ENCODE results near the gene JMJD8. TPM values are rescaled to one million over a fixed set of nuclear protein-coding genes. Genes with fewer than 3 reads are reported as not detected.

JMJD8 gene
- total RNA-seq, 2 experiments from 2014 or later: 37.2 to 43.0 TPM

- Mint-ChIP-seq H3K9me3 (no peaks in the 10 kb centered on the region), H3K4me3 (no peak overlapping the region), H3K36me3 (no peaks in the 10 kb centered on the region), H3K4me1 (peaks cover 2% of the 10 kb centered on the region), H3K27me3 (peaks cover 80% of the 10 kb centered on the region), H3K27ac (no peak overlapping the region)
- no peak for DNase-seq
These were observed 22.3 kb upstream of the JMJD8 start for GRCh38 chr16:706189-707061.

- Mint-ChIP-seq H3K36me3 (no peaks in the 10 kb centered on the region), H3K9me3 (no peaks in the 10 kb centered on the region), H3K27me3 (peaks cover 78% of the 10 kb centered on the region), H3K4me3 (no peak within 1 kb of the TSS), H3K27ac (no peak within 1 kb of the TSS), H3K4me1 (peaks cover 2% of the 10 kb centered on the region)
- no peak for DNase-seq
These were observed 21.5 kb upstream of the JMJD8 start, which contains the start of gene FBXL16 for GRCh38 chr16:705431-706188. TSS of gene FBXL16 (minus strand) at chr16:705801. CDS start at chr16:697405, 8,396 bp downstream.

- Mint-ChIP-seq H3K27me3 (peaks cover 70% of the 10 kb centered on the region), H3K4me3 (no peak overlapping the region), H3K27ac (no peak overlapping the region), H3K9me3 (no peaks in the 10 kb centered on the region), H3K36me3 (no peaks in the 10 kb centered on the region), H3K4me1 (peaks cover 2% of the 10 kb centered on the region)
- no peak for DNase-seq
These were observed 20.6 kb upstream of the JMJD8 start for GRCh38 chr16:704552-705380.

- H3K27me3 Mint-ChIP-seq: peaks cover 63% of the 10 kb centered on the region
These were observed 19.9 kb upstream of the JMJD8 start for GRCh38 chr16:704047-704446.

GRCh38 chr16:703406-703805 lies 19.3 kb upstream of the JMJD8 start:
- H3K4me1 Mint-ChIP-seq: peaks cover 4% of the 10 kb centered on the region
- H3K27ac Mint-ChIP-seq: no peak overlapping the region
- peaks cover 56% of the 10 kb centered on the region for H3K27me3 Mint-ChIP-seq

More at GRCh38 chr16:704047-704446, 19.9 kb upstream of the JMJD8 start:
- H3K36me3 Mint-ChIP-seq: no peaks in the 10 kb centered on the region
- no peaks in the 10 kb centered on the region for H3K9me3 Mint-ChIP-seq
- no peak for DNase-seq
- H3K4me1 Mint-ChIP-seq: peaks cover 4% of the 10 kb centered on the region
- H3K27ac Mint-ChIP-seq: no peak overlapping the region
- H3K4me3 Mint-ChIP-seq: no peak overlapping the region

GRCh38 chr16:702341-702740 lies 18.2 kb upstream of the JMJD8 start:
- Mint-ChIP-seq H3K4me3 (no peak overlapping the region), H3K36me3 (no peaks in the 10 kb centered on the region), H3K4me1 (peaks cover 4% of the 10 kb centered on the region), H3K27me3 (peaks cover 46% of the 10 kb centered on the region), H3K27ac (no peak overlapping the region), H3K9me3 (no peaks in the 10 kb centered on the region)
- no peak for DNase-seq

More at GRCh38 chr16:703406-703805, 19.3 kb upstream of the JMJD8 start:
- DNase-seq: no peak
- Mint-ChIP-seq H3K9me3 (no peaks in the 10 kb centered on the region), H3K4me3 (no peak overlapping the region), H3K36me3 (no peaks in the 10 kb centered on the region)

GRCh38 chr16:700684-701584 lies 16.8 kb upstream of the JMJD8 start:
- peaks cover 33% of the 10 kb centered on the region for H3K27me3 Mint-ChIP-seq
- H3K4me3 Mint-ChIP-seq: no peak overlapping the region
- no peak overlapping the region for H3K27ac Mint-ChIP-seq
- H3K4me1 Mint-ChIP-seq: peaks cover 3% of the 10 kb centered on the region
- DNase-seq: peak; percentile 66
- no peaks in the 10 kb centered on the region for H3K9me3 Mint-ChIP-seq
- no peaks in the 10 kb centered on the region for H3K36me3 Mint-ChIP-seq

GRCh38 chr16:698911-699671 lies 15.0 kb upstream of the JMJD8 start:
- Mint-ChIP-seq H3K4me1 (peaks cover 5% of the 10 kb centered on the region), H3K27me3 (peaks cover 27% of the 10 kb centered on the region), H3K9me3 (no peaks in the 10 kb centered on the region), H3K27ac (no peak overlapping the region), H3K4me3 (no peak overlapping the region), H3K36me3 (no peaks in the 10 kb centered on the region)
- DNase-seq: no peak

GRCh38 chr16:695355-696089 lies 11.4 kb upstream of the JMJD8 start:
- Mint-ChIP-seq H3K9me3 (no peaks in the 10 kb centered on the region), H3K4me1 (peaks cover 5% of the 10 kb centered on the region), H3K27me3 (peaks cover 5% of the 10 kb centered on the region), H3K36me3 (no peaks in the 10 kb centered on the region), H3K4me3 (peak overlapping the region; percentile 74), H3K27ac (peak overlapping the region; percentile 65)
- peak; percentile 74 for DNase-seq

GRCh38 chr16:694863-695354 lies 10.8 kb upstream of the JMJD8 start:
- Mint-ChIP-seq H3K27me3 (peaks cover 5% of the 10 kb centered on the region), H3K4me3 (no peak overlapping the region), H3K9me3 (no peaks in the 10 kb centered on the region), H3K36me3 (no peaks in the 10 kb centered on the region), H3K27ac (no peak overlapping the region), H3K4me1 (peaks cover 5% of the 10 kb centered on the region)
- no peak for DNase-seq

GRCh38 chr16:694187-694862 lies 10.2 kb upstream of the JMJD8 start:
- no peaks in the 10 kb centered on the region for H3K36me3 Mint-ChIP-seq
- H3K27me3 Mint-ChIP-seq: peaks cover 5% of the 10 kb centered on the region
- no peak for DNase-seq
- H3K9me3 Mint-ChIP-seq: no peaks in the 10 kb centered on the region
- H3K27ac Mint-ChIP-seq: no peak overlapping the region
- peaks cover 7% of the 10 kb centered on the region for H3K4me1 Mint-ChIP-seq
- H3K4me3 Mint-ChIP-seq: peak overlapping the region; percentile 63

GRCh38 chr16:693766-694165 lies 9.6 kb upstream of the JMJD8 start:
- Mint-ChIP-seq H3K4me3 (peak overlapping the region; percentile 22), H3K9me3 (no peaks in the 10 kb centered on the region)
- DNase-seq: no peak

More at GRCh38 chr16:693766-694165, 9.6 kb upstream of the JMJD8 start:
- Mint-ChIP-seq H3K4me1 (peaks cover 10% of the 10 kb centered on the region), H3K36me3 (no peaks in the 10 kb centered on the region), H3K27me3 (peaks cover 5% of the 10 kb centered on the region), H3K27ac (no peak overlapping the region)
